ENCODE measurements around the gene PLCB4.

PLCB4 gene

GRCh38 chr20:9108260-9108659 lies 39.4 kb downstream of the PLCB4 start:
- Histone ChIP-seq H3K9ac (ENCODE audit: low read length) (no peak overlapping the region), H2AK5ac (ENCODE audit: low read length, severe bottlenecking) (no peak overlapping the region), H2BK5ac (ENCODE audit: low read depth, low read length, poor library complexity, severe bottlenecking) (no peak overlapping the region), H2BK120ac (ENCODE audit: low read depth, low read length) (no peak overlapping the region), H4K8ac (ENCODE audit: low read length) (no peak overlapping the region), H2BK12ac (ENCODE audit: low read length in 2 of 2) (peak overlapping the region in 1 of 2 experiments; percentile 54), H3K23ac (ENCODE audit: low read length in 2 of 2) (no peak overlapping the region), H2AFZ (ENCODE audit: low read depth, low read length) (no peak overlapping the region), H3K4me2 (ENCODE audit: low read length, poor library complexity, severe bottlenecking) (no peak overlapping the region), H2BK15ac (ENCODE audit: low read depth, poor library complexity, severe bottlenecking) (no peak overlapping the region), H4K91ac (ENCODE audit: low read length) (no peak overlapping the region), H3K36me3 (ENCODE audit: control insufficient read depth in 1 of 2, insufficient read depth in 2 of 2, low read depth in 1 of 2, low read length in 2 of 2) (peaks cover 0 to 5% of the 10 kb centered on the region in 2 experiments), H3K79me1 (replicated peaks; ENCODE audit: low read length, poor library complexity, severe bottlenecking) (peaks cover 18% of the 10 kb centered on the region), H3K14ac (ENCODE audit: low read length in 2 of 2) (no peak overlapping the region), H3K27me3 (ENCODE audit: control insufficient read depth in 1 of 2, insufficient read depth in 1 of 2, low read length in 2 of 2) (no peaks in the 10 kb centered on the region), H3K18ac (ENCODE audit: low read depth in 1 of 2, low read length in 2 of 2) (no peak overlapping the region), H3K4ac (ENCODE audit: low read depth in 1 of 2, low read length in 2 of 2) (no peak overlapping the region), H3K9me3 (ENCODE audit: control insufficient read depth, low read length) (no peaks in the 10 kb centered on the region), H3K4me3 (ENCODE audit: insufficient read depth in 1 of 2, low read depth in 1 of 2, low read length in 2 of 2) (no peak overlapping the region), H3K4me1 (ENCODE audit: control insufficient read depth, insufficient read depth, low read depth, low read length) (peaks cover 3% of the 10 kb centered on the region), H3K27ac (ENCODE audit: low read length, poor library complexity, severe bottlenecking) (no peak overlapping the region)
- 84% methylated on average over 1 of the region's 1 CpG for WGBS
- DNase-seq: no peak

- no peak overlapping the region for H3K27ac ChIP-seq (ENCODE audit: low read length, poor library complexity, severe bottlenecking)
- H2AFZ ChIP-seq (ENCODE audit: low read depth, low read length): no peak overlapping the region
- WGBS: 50% methylated on average over 1 of the region's 1 CpG
- no peak overlapping the region for H3K14ac ChIP-seq (ENCODE audit: low read length in 2 of 2)
- no peaks in the 10 kb centered on the region for H3K9me3 ChIP-seq (ENCODE audit: control insufficient read depth, low read length)
- no peak overlapping the region for H4K8ac ChIP-seq (ENCODE audit: low read length)
- no peak overlapping the region for H3K9ac ChIP-seq (ENCODE audit: low read length)
- H4K91ac ChIP-seq (ENCODE audit: low read length): no peak overlapping the region
- H2BK12ac ChIP-seq (ENCODE audit: low read length in 2 of 2): no peak overlapping the region
- no peak overlapping the region for H2BK15ac ChIP-seq (ENCODE audit: low read depth, poor library complexity, severe bottlenecking)
- H3K4me1 ChIP-seq (ENCODE audit: control insufficient read depth, insufficient read depth, low read depth, low read length): no peaks in the 10 kb centered on the region
- peaks cover 14% of the 10 kb centered on the region for H3K79me1 ChIP-seq (replicated peaks; ENCODE audit: low read length, poor library complexity, severe bottlenecking)
- no peak overlapping the region for H3K4me3 ChIP-seq (ENCODE audit: insufficient read depth in 1 of 2, low read depth in 1 of 2, low read length in 2 of 2)
- no peak overlapping the region for H3K4me2 ChIP-seq (ENCODE audit: low read length, poor library complexity, severe bottlenecking)
- H3K36me3 ChIP-seq (ENCODE audit: control insufficient read depth in 1 of 2, insufficient read depth in 2 of 2, low read depth in 1 of 2, low read length in 2 of 2): peaks cover 0 to 6% of the 10 kb centered on the region in 2 experiments
- H3K27me3 ChIP-seq (ENCODE audit: control insufficient read depth in 1 of 2, insufficient read depth in 1 of 2, low read length in 2 of 2): no peaks in the 10 kb centered on the region
- no peak overlapping the region for H2BK5ac ChIP-seq (ENCODE audit: low read depth, low read length, poor library complexity, severe bottlenecking)
- H2BK120ac ChIP-seq (ENCODE audit: low read depth, low read length): no peak overlapping the region
- no peak for DNase-seq
- H3K18ac ChIP-seq (ENCODE audit: low read depth in 1 of 2, low read length in 2 of 2): no peak overlapping the region
- no peak overlapping the region for H3K23ac ChIP-seq (ENCODE audit: low read length in 2 of 2)
- H2AK5ac ChIP-seq (ENCODE audit: low read length, severe bottlenecking): no peak overlapping the region
- no peak overlapping the region for H3K4ac ChIP-seq (ENCODE audit: low read depth in 1 of 2, low read length in 2 of 2)
Measured at GRCh38 chr20:9109566-9109965, 40.7 kb downstream of the PLCB4 start.

GRCh38 chr20:9110365-9110764 lies 41.5 kb downstream of the PLCB4 start:
- no peak overlapping the region for H2BK5ac ChIP-seq (ENCODE audit: low read depth, low read length, poor library complexity, severe bottlenecking)
- peaks cover 14% of the 10 kb centered on the region for H3K79me1 ChIP-seq (replicated peaks; ENCODE audit: low read length, poor library complexity, severe bottlenecking)
- no peak overlapping the region for H3K4ac ChIP-seq (ENCODE audit: low read depth in 1 of 2, low read length in 2 of 2)
- no peak overlapping the region for H2BK15ac ChIP-seq (ENCODE audit: low read depth, poor library complexity, severe bottlenecking)
- no peak overlapping the region for H3K14ac ChIP-seq (ENCODE audit: low read length in 2 of 2)
- H2AK5ac ChIP-seq (ENCODE audit: low read length, severe bottlenecking): no peak overlapping the region
- H3K4me2 ChIP-seq (ENCODE audit: low read length, poor library complexity, severe bottlenecking): no peak overlapping the region
- no peak overlapping the region for H3K18ac ChIP-seq (ENCODE audit: low read depth in 1 of 2, low read length in 2 of 2)
- peaks cover 2% of the 10 kb centered on the region for H3K4me1 ChIP-seq (ENCODE audit: control insufficient read depth, insufficient read depth, low read depth, low read length)
- no peaks in the 10 kb centered on the region for H3K27me3 ChIP-seq (ENCODE audit: control insufficient read depth in 1 of 2, insufficient read depth in 1 of 2, low read length in 2 of 2)
- H2BK12ac ChIP-seq (ENCODE audit: low read length in 2 of 2): no peak overlapping the region
- WGBS: no CpG with 5 or more reads among the region's 1 CpG
- DNase-seq: peak; percentile 10
- no peak overlapping the region for H4K8ac ChIP-seq (ENCODE audit: low read length)
- H2BK120ac ChIP-seq (ENCODE audit: low read depth, low read length): no peak overlapping the region
- no peak overlapping the region for H3K27ac ChIP-seq (ENCODE audit: low read length, poor library complexity, severe bottlenecking)
- H2AFZ ChIP-seq (ENCODE audit: low read depth, low read length): no peak overlapping the region
- no peak overlapping the region for H3K4me3 ChIP-seq (ENCODE audit: insufficient read depth in 1 of 2, low read depth in 1 of 2, low read length in 2 of 2)
- H3K9ac ChIP-seq (ENCODE audit: low read length): no peak overlapping the region
- no peaks in the 10 kb centered on the region for H3K9me3 ChIP-seq (ENCODE audit: control insufficient read depth, low read length)
- H4K91ac ChIP-seq (ENCODE audit: low read length): no peak overlapping the region
- H3K36me3 ChIP-seq (ENCODE audit: control insufficient read depth in 1 of 2, insufficient read depth in 2 of 2, low read depth in 1 of 2, low read length in 2 of 2): peaks cover 0 to 8% of the 10 kb centered on the region in 2 experiments
- no peak overlapping the region for H3K23ac ChIP-seq (ENCODE audit: low read length in 2 of 2)

GRCh38 chr20:9110916-9111432 lies 42.1 kb downstream of the PLCB4 start:
- Histone ChIP-seq H2BK120ac (ENCODE audit: low read depth, low read length) (no peak overlapping the region), H2BK12ac (ENCODE audit: low read length in 2 of 2) (peak overlapping the region in 1 of 2 experiments; percentile 31), H2AK5ac (ENCODE audit: low read length, severe bottlenecking) (no peak overlapping the region), H3K14ac (ENCODE audit: low read length in 2 of 2) (no peak overlapping the region), H3K4me3 (ENCODE audit: insufficient read depth in 1 of 2, low read depth in 1 of 2, low read length in 2 of 2) (no peak overlapping the region), H3K4me1 (ENCODE audit: control insufficient read depth, insufficient read depth, low read depth, low read length) (peaks cover 2% of the 10 kb centered on the region), H2AFZ (ENCODE audit: low read depth, low read length) (no peak overlapping the region), H3K27me3 (ENCODE audit: control insufficient read depth in 1 of 2, insufficient read depth in 1 of 2, low read length in 2 of 2) (no peaks in the 10 kb centered on the region), H4K8ac (ENCODE audit: low read length) (no peak overlapping the region), H2BK15ac (ENCODE audit: low read depth, poor library complexity, severe bottlenecking) (no peak overlapping the region), H3K36me3 (ENCODE audit: control insufficient read depth in 1 of 2, insufficient read depth in 2 of 2, low read depth in 1 of 2, low read length in 2 of 2) (peaks cover 0 to 8% of the 10 kb centered on the region in 2 experiments), H3K18ac (ENCODE audit: low read depth in 1 of 2, low read length in 2 of 2) (peak overlapping the region in 1 of 2 experiments; percentile 57), H3K4ac (ENCODE audit: low read depth in 1 of 2, low read length in 2 of 2) (no peak overlapping the region), H3K9me3 (ENCODE audit: control insufficient read depth, low read length) (no peaks in the 10 kb centered on the region), H3K9ac (ENCODE audit: low read length) (no peak overlapping the region), H4K91ac (ENCODE audit: low read length) (no peak overlapping the region), H3K79me1 (replicated peaks; ENCODE audit: low read length, poor library complexity, severe bottlenecking) (peaks cover 14% of the 10 kb centered on the region), H3K23ac (ENCODE audit: low read length in 2 of 2) (no peak overlapping the region), H3K4me2 (ENCODE audit: low read length, poor library complexity, severe bottlenecking) (no peak overlapping the region), H2BK5ac (ENCODE audit: low read depth, low read length, poor library complexity, severe bottlenecking) (no peak overlapping the region), H3K27ac (ENCODE audit: low read length, poor library complexity, severe bottlenecking) (peak overlapping the region; percentile 20)
- 92% methylated on average over 2 of the region's 3 CpGs for WGBS
- DNase-seq: no peak
